K562 (cell line): ENCODE measurements around the gene PIKFYVE. TPM values are rescaled to one million over a fixed set of nuclear protein-coding genes. Genes with fewer than 3 reads are reported as not detected.
A peak's percentile ranks its signal among the peaks of the same experiment; 100 is the strongest.

Experiments
- ATF4 ChIP-seq: fragments of 450-650 bp; formaldehyde crosslinking; IDR thresholded peaks from 2 replicates; pipeline ENCODE4 v1.4.0; 2022; ENCODE audit warnings: mild to moderate bottlenecking, moderate library complexity
- BHLHE40 ChIP-seq: IDR thresholded peaks from 2 replicates; pipeline ENCODE4 v1.6.1; 2011; ENCODE audit warnings: low read length, improper control_type of control experiment
- CCAR2 ChIP-seq: fragments of 200-400 bp; formaldehyde crosslinking; IDR thresholded peaks from 2 replicates; pipeline ENCODE4 v1.6.1; 2017; ENCODE audit warnings: mild to moderate bottlenecking, low read depth, low read length
- CHAMP1 ChIP-seq: fragments of 450-650 bp; IDR thresholded peaks from 2 replicates; pipeline ENCODE4 v1.6.1; 2016; ENCODE audit warnings: mild to moderate bottlenecking
- COPS2 ChIP-seq: fragments of 450-650 bp; conservative IDR thresholded peaks from 2 replicates; pipeline ENCODE4 v1.6.1; 2016; ENCODE audit warnings: mild to moderate bottlenecking, moderate library complexity
- E2F3 ChIP-seq: fragments of 250-450 bp; sonication (Bioruptor Pico); IDR thresholded peaks from 2 replicates; pipeline ENCODE4 v1.4.0; 2020; ENCODE audit warnings: mild to moderate bottlenecking
- FOXK1 ChIP-seq: sonication (generic); formaldehyde crosslinking; IDR thresholded peaks from 2 replicates; pipeline ENCODE4 v1.8.0; 2022; ENCODE audit warnings: missing genetic modification reagents, mild to moderate bottlenecking, borderline replicate concordance
- MYC ChIP-seq, 2 experiments: fragments of 250-450 bp in 1 of 2; sonication (Bioruptor Pico) in 1 of 2; IDR thresholded peaks; 2 replicates each; pipeline versions ENCODE4 v1.5.1 to v1.6.1; 2012 to 2021; ENCODE audit warnings: low read depth in 2 of 2, borderline replicate concordance in 1 of 2, improper control_type of control experiment in 1 of 2, low read length in 1 of 2, mild to moderate bottlenecking in 1 of 2, moderate library complexity in 1 of 2
- NEUROD1 ChIP-seq: fragments of 150-350 bp; IDR thresholded peaks from 2 replicates; pipeline ENCODE4 v1.6.1; 2014; ENCODE audit warnings: borderline replicate concordance, low read length, low read depth; ENCODE audit not compliant: partially characterized antibody
- POLR2AphosphoS2 ChIP-seq: IDR thresholded peaks from 2 replicates; pipeline ENCODE4 v1.6.1; 2012; ENCODE audit warnings: low read length, improper control_type of control experiment
- PPARD ChIP-seq: fragments of 250-450 bp; sonication (Bioruptor Pico); IDR thresholded peaks from 2 replicates; pipeline ENCODE4 v1.8.0; 2022; ENCODE audit warnings: inconsistent platforms, mild to moderate bottlenecking, moderate library complexity
- RAD51 ChIP-seq: fragments of 450-650 bp; IDR thresholded peaks from 2 replicates; pipeline ENCODE4 v1.7.1; 2016; ENCODE audit warnings: low read depth, mild to moderate bottlenecking, borderline replicate concordance
- TAF9B ChIP-seq: fragments of 450-650 bp; IDR thresholded peaks from 2 replicates; pipeline ENCODE4 v1.6.1; 2018; ENCODE audit warnings: mild to moderate bottlenecking; ENCODE audit not compliant: partially characterized antibody
- TCFL5 ChIP-seq: fragments of 250-450 bp; sonication (Bioruptor Pico); conservative IDR thresholded peaks from 2 replicates; pipeline ENCODE4 v1.6.1; 2021; ENCODE audit warnings: mild to moderate bottlenecking, moderate library complexity, matching md5 sums
- TGIF2 ChIP-seq: sonication (generic); formaldehyde crosslinking; IDR thresholded peaks from 2 replicates; pipeline ENCODE4 v1.8.1; 2022; ENCODE audit warnings: mild to moderate bottlenecking, missing genetic modification reagents, moderate library complexity
- THRAP3 ChIP-seq: fragments of 450-650 bp; IDR thresholded peaks from 2 replicates; pipeline ENCODE4 v1.6.1; 2016; ENCODE audit warnings: mild to moderate bottlenecking, inconsistent platforms, borderline replicate concordance
- THRB ChIP-seq: fragments of 450-650 bp; formaldehyde crosslinking; conservative IDR thresholded peaks from 2 replicates; pipeline ENCODE4 v1.4.0; 2022; ENCODE audit warnings: mild to moderate bottlenecking, missing genetic modification characterization
- ZEB2 ChIP-seq: fragments of 450-650 bp; IDR thresholded peaks from 2 replicates; pipeline ENCODE4 v1.6.1; 2016
- ZNF12 ChIP-seq: sonication (generic); formaldehyde crosslinking; IDR thresholded peaks from 2 replicates; pipeline ENCODE4 v1.4.0; 2020; ENCODE audit warnings: mild to moderate bottlenecking, missing genetic modification reagents
- ZNF197 ChIP-seq: fragments of 200-800 bp; sonication (Bioruptor generic); IDR thresholded peaks from 2 replicates; pipeline ENCODE4 v1.6.1; 2016; ENCODE audit warnings: low read depth, missing genetic modification characterization, missing compliant biosample characterization
- ZNF347 ChIP-seq: fragments of 450-650 bp; formaldehyde crosslinking; IDR thresholded peaks from 2 replicates; pipeline ENCODE4 v1.4.0; 2020; ENCODE audit warnings: low read depth, mild to moderate bottlenecking, moderate library complexity
- polyA plus RNA-seq, 8 experiments: library from polyadenylated mRNA; depleted of rRNA in 4 of 8; stranded (reverse) in 5 of 8; unstranded in 3 of 8; fragments of >200 nt; fragmentation: Nextera tagmentation in 2 of 8; fragmentation: Illumina TruSeq in 1 of 8; extraction: Ambion mirVana in 2 of 8; extraction: Trizol in 1 of 8; gene quantifications; 2 replicates each; pipeline versions ENCODE4 v1.2.1 to v1.2.3, GENCODE V29; 2011 to 2014; ENCODE audit warnings: inconsistent platforms in 1 of 8, missing spikeins in 1 of 8
- total RNA-seq, 7 experiments: library from RNA; depleted of rRNA in 6 of 7; stranded (reverse); fragments of >200 nt in 6 of 7; fragmentation: Illumina TruSeq in 2 of 7; extraction: Trizol in 2 of 7; gene quantifications; 2 replicates each; pipeline versions ENCODE4 v1.2.1 to v1.2.3, GENCODE V29; 2011 to 2021; ENCODE audit warnings: low replicate concordance in 1 of 7

The PIKFYVE gene
- total and polyA plus RNA-seq, 9 of the 15 experiments (the other 6 are each of a cell fraction or from before 2014, with no cell fraction given): 3.6 to 25.6 (median 16.7) TPM

- TF ChIP-seq BHLHE40 (peak; percentile 62; the same call in 1 of the 2 replicates), FOXK1 (CRISPR knock-in tag) (no peak), THRAP3 (no peak), TAF9B (peak; percentile 52), TCFL5 (no peak), ZNF197 (CRISPR knock-in tag) (peak; percentile 38; the same call in 1 of the 2 replicates), POLR2AphosphoS2 (no peak), NEUROD1 (peak; percentile 43), ZEB2 (no peak), CHAMP1 (no peak), CCAR2 (no peak), TGIF2 (CRISPR knock-in tag) (no peak), MYC (IDR thresholded peaks at IDR 0.05; ENCODE audit: low read depth, low read length) (peak; percentile 90), MYC (CRISPR knock-in tag; IDR thresholded peaks at IDR 0.05; ENCODE audit: borderline replicate concordance, low read depth) (no peak), ZNF12 (CRISPR knock-in tag) (no peak; the same call in 1 of the 2 replicates), RAD51 (0 out of 2 replicates have a peak, but pooled peaks have one; percentile 11), THRB (0 out of 2 replicates have a peak, but pooled peaks have one; percentile 62), E2F3 (CRISPR knock-in tag) (no peak), COPS2 (no peak), ATF4 (CRISPR knock-in tag) (peak; percentile 88), PPARD (CRISPR knock-in tag) (no peak), ZNF347 (CRISPR knock-in tag) (no peak)
These were observed 11.8 kb upstream of the PIKFYVE start (continued) for GRCh38 chr2:208254118-208254870.
